ENCODE measurements around the gene SCGN.
A peak's percentile ranks its signal among the peaks of the same experiment; 100 is the strongest.
"Not testable (repeated sequence)": the region's sequence is repeated elsewhere in the genome, so short reads cannot be mapped to it uniquely, and the experiment has no call there.

The SCGN gene

DNA sequence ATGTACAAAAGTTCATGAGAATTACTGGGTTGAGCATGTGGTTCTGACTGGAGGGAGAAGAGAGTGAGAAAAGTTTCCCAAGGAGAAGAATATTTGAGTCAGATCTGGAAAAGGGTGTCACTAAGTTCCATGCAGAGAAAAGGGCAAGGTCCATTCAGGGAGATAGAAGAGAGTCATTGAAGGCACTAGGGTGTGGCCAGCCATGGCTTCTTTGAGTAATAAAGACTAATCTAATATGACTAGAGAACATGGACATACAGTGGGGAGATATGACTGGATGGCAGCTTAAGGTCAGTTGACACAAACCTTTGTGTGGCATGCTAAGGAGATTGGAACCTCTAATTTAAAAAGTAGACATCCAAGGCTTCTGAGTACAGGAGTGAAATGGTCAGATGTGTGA is 91.9 kb downstream of the SCGN start:
- H3K27ac Mint-ChIP-seq = peak overlapping the region; percentile 13
- ATAC-seq (ENCODE audit: low read depth) (no peak), DNase-seq (ENCODE audit: low spot score in 2 of 2) (no peak)
- H3K36me3 Mint-ChIP-seq = no peaks in the 10 kb centered on the region
- no peaks in the 10 kb centered on the region for H3K9me3 Mint-ChIP-seq
- H3K27me3 Mint-ChIP-seq = no peaks in the 10 kb centered on the region
- H3K4me1 Mint-ChIP-seq = no peaks in the 10 kb centered on the region
- no peak overlapping the region for H3K4me3 Mint-ChIP-seq

DNA sequence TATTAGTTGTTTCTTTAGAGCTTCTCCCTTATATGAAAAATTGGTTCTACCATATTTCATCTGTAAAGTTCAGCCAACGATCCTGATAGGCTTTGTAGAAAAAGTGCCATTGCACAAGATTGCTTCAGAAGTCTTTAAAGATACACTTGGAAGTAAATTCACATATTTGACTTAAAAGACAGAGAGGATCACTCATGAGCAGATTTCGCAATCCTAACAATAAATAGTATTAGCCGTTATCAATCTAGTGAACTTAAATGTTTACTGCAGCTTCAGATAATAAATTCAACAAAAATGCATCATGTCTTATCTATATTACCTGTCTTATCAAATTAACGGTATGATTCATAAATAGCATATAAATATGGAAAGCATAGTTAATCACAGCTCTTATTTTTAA is 93.8 kb downstream of the SCGN start:
- no peaks in the 10 kb centered on the region for H3K36me3 Mint-ChIP-seq
- ATAC-seq (ENCODE audit: low read depth) (no peak), DNase-seq (ENCODE audit: low spot score in 2 of 2) (no peak)

DNA sequence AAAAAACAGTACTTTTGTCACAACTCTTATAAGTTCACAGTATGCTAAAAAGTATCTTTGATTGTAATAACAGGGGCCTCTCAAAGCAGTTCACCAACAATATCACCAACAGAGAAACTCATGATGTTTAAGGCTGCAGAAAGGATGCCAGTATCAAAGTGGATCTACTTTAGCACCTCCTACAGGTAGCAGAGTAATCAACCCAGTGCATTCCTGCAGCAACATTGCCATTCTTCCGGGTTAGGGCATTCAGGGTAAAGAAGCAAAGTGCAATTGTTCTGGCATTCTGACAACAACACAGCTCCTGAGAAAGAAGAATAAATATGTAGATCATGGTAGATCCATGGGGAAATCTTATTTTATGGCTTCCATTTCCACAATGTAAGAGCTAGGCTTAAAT is 95.0 kb downstream of the SCGN start:
- DNase-seq (ENCODE audit: low spot score in 2 of 2) = no peak
- H3K4me3 Mint-ChIP-seq = no peak overlapping the region
- ATAC-seq (ENCODE audit: low read depth) = no peak
- no peaks in the 10 kb centered on the region for H3K36me3 Mint-ChIP-seq
- no peak overlapping the region for H3K27ac Mint-ChIP-seq
- H3K4me1 Mint-ChIP-seq = peaks cover 4% of the 10 kb centered on the region
- no peaks in the 10 kb centered on the region for H3K9me3 Mint-ChIP-seq
- H3K27me3 Mint-ChIP-seq = no peaks in the 10 kb centered on the region

More for the DNA sequence above, 93.8 kb downstream of the SCGN start:
- peaks cover 4% of the 10 kb centered on the region for H3K4me1 Mint-ChIP-seq
- H3K27ac Mint-ChIP-seq = no peak overlapping the region
- H3K4me3 Mint-ChIP-seq = no peak overlapping the region
- H3K27me3 Mint-ChIP-seq = no peaks in the 10 kb centered on the region
- H3K9me3 Mint-ChIP-seq = no peaks in the 10 kb centered on the region

DNA sequence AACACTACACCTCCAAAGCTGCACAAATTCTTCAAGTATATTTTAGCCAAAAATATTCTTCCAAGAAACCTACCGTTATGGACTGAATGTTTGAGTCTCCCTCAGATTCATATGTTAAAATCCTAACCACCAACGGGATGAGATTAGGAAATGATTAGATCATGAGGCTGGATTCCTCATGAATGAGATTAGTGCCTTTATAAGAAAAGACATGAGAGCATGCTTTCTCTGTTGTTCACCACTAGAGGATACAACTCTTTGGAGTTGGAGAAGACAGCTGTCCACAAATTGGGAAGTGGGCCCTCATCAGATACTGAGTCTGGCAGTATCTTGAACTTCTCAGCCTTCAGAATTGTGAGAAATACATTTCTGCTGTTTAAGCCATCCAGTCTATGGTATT is 95.5 kb downstream of the SCGN start:
- peaks cover 4% of the 10 kb centered on the region for H3K4me1 Mint-ChIP-seq
- ATAC-seq (ENCODE audit: low read depth) (no peak), DNase-seq (ENCODE audit: low spot score in 2 of 2) (no peak)
- no peaks in the 10 kb centered on the region for H3K27me3 Mint-ChIP-seq
- H3K36me3 Mint-ChIP-seq = no peaks in the 10 kb centered on the region
- no peaks in the 10 kb centered on the region for H3K9me3 Mint-ChIP-seq
- no peak overlapping the region for H3K27ac Mint-ChIP-seq
- H3K4me3 Mint-ChIP-seq = no peak overlapping the region

DNA sequence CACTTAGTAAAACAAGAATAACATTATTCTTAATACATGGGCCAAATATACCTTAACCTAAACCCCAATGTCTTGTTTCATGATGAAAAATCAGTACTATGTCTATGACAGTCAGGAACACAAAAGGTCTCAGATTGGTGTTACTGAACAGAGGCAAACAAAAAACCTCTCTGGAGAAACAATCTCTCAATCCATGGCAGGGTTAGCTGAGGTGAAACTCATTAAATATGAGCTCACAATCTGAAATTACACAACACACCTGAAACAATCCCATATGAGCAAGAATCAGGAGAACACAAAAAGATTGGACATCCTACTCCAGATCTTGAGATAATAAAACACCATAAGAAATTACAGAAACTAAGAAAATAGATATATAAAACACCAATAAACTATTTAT is 96.0 kb downstream of the SCGN start:
- peaks cover 4% of the 10 kb centered on the region for H3K4me1 Mint-ChIP-seq
- ATAC-seq (ENCODE audit: low read depth) (no peak), DNase-seq (ENCODE audit: low spot score in 2 of 2) (no peak)
- H3K9me3 Mint-ChIP-seq = no peaks in the 10 kb centered on the region
- H3K27ac Mint-ChIP-seq = no peak overlapping the region
- H3K36me3 Mint-ChIP-seq = no peaks in the 10 kb centered on the region
- no peak overlapping the region for H3K4me3 Mint-ChIP-seq
- no peaks in the 10 kb centered on the region for H3K27me3 Mint-ChIP-seq

DNA sequence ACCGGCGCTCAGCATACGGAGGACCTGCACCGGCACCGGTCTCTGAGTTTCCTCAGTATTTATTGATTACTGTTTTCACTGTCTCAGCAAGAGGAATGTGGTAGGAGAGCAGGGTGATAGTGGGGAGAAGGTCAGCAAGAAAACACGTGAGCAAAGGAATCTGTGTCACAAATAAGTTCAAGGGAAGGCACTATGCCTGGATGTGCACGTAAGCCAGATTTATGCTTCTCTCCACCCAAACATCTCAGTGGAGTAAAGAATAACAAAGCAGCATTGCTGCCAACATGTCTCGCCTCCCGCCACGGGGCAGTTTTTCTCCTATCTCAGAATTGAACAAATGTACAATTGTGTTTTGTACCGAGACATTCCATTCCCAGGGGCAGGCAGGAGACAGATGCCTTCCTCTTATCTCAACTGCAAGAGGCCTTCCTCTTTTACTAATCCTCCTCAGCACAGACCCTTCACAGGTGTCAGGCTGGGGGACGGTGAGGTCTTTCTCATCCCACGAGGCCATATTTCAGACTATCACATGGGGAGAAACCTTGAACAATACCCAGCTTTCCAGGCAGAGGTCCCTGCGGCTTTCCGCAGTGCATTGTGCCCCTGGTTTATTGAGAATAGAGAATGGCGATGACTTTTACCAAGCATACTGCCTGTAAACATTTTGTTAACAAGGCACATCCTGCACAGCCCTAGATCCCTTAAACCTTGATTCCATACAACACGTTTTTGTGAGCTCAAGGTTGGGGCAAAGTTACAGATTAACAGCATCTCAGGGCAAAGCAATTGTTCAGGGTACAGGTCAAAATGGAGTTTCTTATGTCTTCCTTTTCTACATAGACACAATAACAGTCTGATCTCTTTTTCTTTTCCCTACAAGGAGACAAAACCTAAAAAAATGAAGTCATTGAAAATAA is 96.8 kb downstream of the SCGN start:
- H3K36me3 Mint-ChIP-seq; H3K27me3 Mint-ChIP-seq; ATAC-seq (ENCODE audit: low read depth); DNase-seq (ENCODE audit: low spot score in 2 of 2); H3K4me3 Mint-ChIP-seq; H3K9me3 Mint-ChIP-seq; H3K4me1 Mint-ChIP-seq: not testable (repeated sequence)
- peak overlapping the region; percentile 36 for H3K27ac Mint-ChIP-seq

DNA sequence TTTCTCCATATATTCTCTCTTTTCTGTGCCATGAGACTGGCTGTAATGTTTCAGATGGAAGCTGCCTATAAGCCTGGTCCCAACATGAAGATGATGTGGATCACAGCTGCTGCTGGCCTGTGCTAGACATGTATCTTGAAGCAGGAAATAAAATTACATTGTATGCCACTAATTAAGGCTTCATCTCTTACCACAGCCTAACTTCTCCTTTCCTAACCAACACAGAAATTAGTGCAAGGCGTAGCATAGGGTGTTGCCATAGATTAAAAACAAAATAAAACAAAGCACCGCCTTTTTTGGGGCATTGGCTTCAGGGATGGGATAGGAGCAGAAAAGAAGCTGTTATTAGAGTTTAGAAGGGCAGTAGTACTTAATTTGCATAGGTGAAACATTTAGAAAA is 97.8 kb downstream of the SCGN start:
- H3K4me1 Mint-ChIP-seq = peaks cover 4% of the 10 kb centered on the region
- H3K9me3 Mint-ChIP-seq = no peaks in the 10 kb centered on the region
- H3K4me3 Mint-ChIP-seq = no peak overlapping the region
- peak overlapping the region; percentile 36 for H3K27ac Mint-ChIP-seq
- DNase-seq (ENCODE audit: low spot score in 2 of 2) = peak in 1 of 2 donors; percentile 20
- peaks cover 3% of the 10 kb centered on the region for H3K27me3 Mint-ChIP-seq
- no peaks in the 10 kb centered on the region for H3K36me3 Mint-ChIP-seq
- ATAC-seq (ENCODE audit: low read depth) = peak; percentile 94

DNA sequence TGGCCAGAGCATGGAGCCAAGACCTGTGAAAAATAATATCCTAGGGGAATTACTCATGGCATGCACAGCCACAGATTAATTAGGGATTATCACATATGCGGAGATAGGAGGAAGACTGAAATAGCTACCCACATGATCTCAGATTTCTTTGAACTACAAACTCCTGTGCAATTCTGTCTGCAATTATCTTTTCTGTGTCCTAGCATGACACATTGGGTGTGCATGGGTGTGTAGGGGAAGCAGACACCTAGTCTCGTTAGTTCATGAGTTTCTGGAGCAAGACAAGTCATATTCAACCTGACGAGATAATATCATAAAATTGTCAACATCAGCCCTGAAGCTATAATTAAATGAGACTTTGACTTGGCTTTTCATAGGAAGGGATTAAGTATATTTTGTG is 98.9 kb downstream of the SCGN start:
- DNase-seq (ENCODE audit: low spot score in 2 of 2) (no peak), ATAC-seq (ENCODE audit: low read depth) (no peak)
- H3K9me3 Mint-ChIP-seq = no peaks in the 10 kb centered on the region
- H3K27ac Mint-ChIP-seq = peak overlapping the region; percentile 21
- H3K4me3 Mint-ChIP-seq = no peak overlapping the region
- peaks cover 4% of the 10 kb centered on the region for H3K4me1 Mint-ChIP-seq
- H3K27me3 Mint-ChIP-seq = peaks cover 3% of the 10 kb centered on the region
- H3K36me3 Mint-ChIP-seq = no peaks in the 10 kb centered on the region
